Common myeloid progenitor, CD34-positive (primary cell): Measurements from ENCODE around the gene PAGE2B. TPM values are rescaled to one million over a fixed set of nuclear protein-coding genes. Genes with fewer than 3 reads are reported as not detected.

ENCODE experiments used
- CTCF ChIA-PET: fragments of 350-600 bp; sonication (Branson Sonifier 250); formaldehyde crosslinking; loops from one replicate; lab custom pipeline; 2021; ENCODE audit warnings: antibody characterized with exemption; lab: Charles Lee
- POLR2A ChIA-PET: fragments of 350-600 bp; sonication (Branson Sonifier 250); formaldehyde crosslinking; loops from one replicate; lab custom pipeline; 2021; ENCODE audit warnings: antibody characterized with exemption; lab: Charles Lee
- DNase-seq, 3 donors: peaks; one replicate each; pipeline versions ENCODE4 v3.0.0 to v3.0.0-alpha.2; 2013
- H3K27ac ChIP-seq, 2 experiments: 1 replicate in 1 of 2; 2 replicates in 1 of 2; pipeline ENCODE4 v1.7.0; 2013; ENCODE audit warnings: inconsistent platforms in 2 of 2, low read length in 2 of 2, mild to moderate bottlenecking in 2 of 2, low read depth in 1 of 2, moderate library complexity in 1 of 2; ENCODE audit not compliant: severe bottlenecking in 2 of 2, insufficient read depth in 1 of 2, poor library complexity in 1 of 2
- H3K27me3 ChIP-seq, 5 experiments: replicated peaks in 2 of 5; 1 replicate in 3 of 5; 2 replicates in 2 of 5; pipeline versions ENCODE4 v1.6.1 to v1.7.0; 2013; ENCODE audit warnings: low read length in 4 of 5, mild to moderate bottlenecking in 2 of 5, moderate library complexity in 2 of 5, inconsistent platforms in 1 of 5; ENCODE audit not compliant: insufficient read depth in 5 of 5, control insufficient read depth in 4 of 5
- H3K36me3 ChIP-seq, 4 experiments: 1 replicate in 2 of 4; 2 replicates in 2 of 4; pipeline versions ENCODE4 v1.6.1 to v1.7.0; 2013; ENCODE audit warnings: low read length in 3 of 4, control low read depth in 1 of 4, mild to moderate bottlenecking in 1 of 4; ENCODE audit not compliant: control insufficient read depth in 4 of 4, insufficient read depth in 4 of 4
- H3K4me1 ChIP-seq, 4 experiments: 1 replicate in 3 of 4; 2 replicates in 1 of 4; pipeline versions ENCODE4 v1.6.1 to v1.7.1; 2013; ENCODE audit warnings: low read length in 3 of 4, mild to moderate bottlenecking in 3 of 4, control low read depth in 1 of 4, inconsistent platforms in 1 of 4, moderate library complexity in 1 of 4; ENCODE audit not compliant: control insufficient read depth in 4 of 4, insufficient read depth in 4 of 4; ENCODE audit errors: control extremely low read depth in 1 of 4
- H3K4me3 ChIP-seq, 7 experiments: 1 replicate in 4 of 7; 2 replicates in 3 of 7; pipeline versions ENCODE4 v1.5.1 to v1.7.0; 2013; ENCODE audit warnings: mild to moderate bottlenecking in 7 of 7, low read length in 6 of 7, moderate library complexity in 6 of 7, inconsistent platforms in 2 of 7, low read depth in 2 of 7, control low read depth in 1 of 7; ENCODE audit not compliant: insufficient read depth in 4 of 7, control insufficient read depth in 1 of 7; ENCODE audit errors: extremely low read depth in 1 of 7
- H3K9me3 ChIP-seq, 5 experiments: 1 replicate in 4 of 5; 2 replicates in 1 of 5; pipeline versions ENCODE4 v1.6.1 to v1.7.1; 2013; ENCODE audit warnings: low read length in 4 of 5, mild to moderate bottlenecking in 2 of 5, inconsistent platforms in 1 of 5, low read depth in 1 of 5, moderate library complexity in 1 of 5; ENCODE audit not compliant: control insufficient read depth in 4 of 5, insufficient read depth in 2 of 5; ENCODE audit errors: control extremely low read depth in 1 of 5
- WGBS: methylation state at CpG from one replicate; pipeline ENCODE4 v1.1.5; 2013; ENCODE audit not compliant: insufficient coverage; 5-methylcytosine and 5-hydroxymethylcytosine counted together
- polyA plus RNA-seq: library from polyadenylated mRNA; unstranded; fragments of 120-200 nt; gene quantifications from one replicate; pipeline ENCODE4 v1.2.1, GENCODE V29; 2013

Gene PAGE2B
- not detected for polyA plus RNA-seq

- DNase-seq: no peak
- Histone ChIP-seq H3K4me1 (no peaks in the 10 kb centered on the region), H3K4me3 (no peak within 1 kb of the TSS), H3K27me3 (no peaks in the 10 kb centered on the region), H3K27ac (no peak within 1 kb of the TSS), H3K9me3 (no peaks in the 10 kb centered on the region), H3K36me3 (no peaks in the 10 kb centered on the region)
- CTCF ChIA-PET: no interaction called here
- WGBS: 86% methylated on average over 34 of the region's 36 CpGs
- POLR2A ChIA-PET: no interaction called here
These were observed at the start of gene PAGE2B for GRCh38 chrX:55074851-55075467. PAGE2B (plus strand) TSS chrX:55075030; CDS start chrX:55076042, 1,012 bp downstream.

GRCh38 chrX:55026143-55026542, 48.7 kb upstream of the PAGE2B start:
- POLR2A ChIA-PET: no interaction called here
- Histone ChIP-seq H3K9me3 (no peaks in the 10 kb centered on the region), H3K36me3 (no peaks in the 10 kb centered on the region), H3K4me1 (no peaks in the 10 kb centered on the region), H3K4me3 (no peak overlapping the region), H3K27me3 (peaks cover 0 to 5% (median 0%) of the 10 kb centered on the region in 5 experiments), H3K27ac (no peak overlapping the region)
- CTCF ChIA-PET: no interaction called here
- no peak for DNase-seq

GRCh38 chrX:55026840-55027239, 48.0 kb upstream of the PAGE2B start:
- WGBS: 75% methylated on average over 2 of the region's 2 CpGs
- Histone ChIP-seq H3K27ac (no peak overlapping the region), H3K4me3 (no peak overlapping the region), H3K27me3 (peaks cover 0 to 5% (median 0%) of the 10 kb centered on the region in 5 experiments), H3K9me3 (no peaks in the 10 kb centered on the region), H3K4me1 (no peaks in the 10 kb centered on the region), H3K36me3 (no peaks in the 10 kb centered on the region)
- ChIA-PET POLR2A (no interaction called here), CTCF (no interaction called here)
- DNase-seq: no peak

GRCh38 chrX:55028040-55028439, 46.8 kb upstream of the PAGE2B start:
- CTCF ChIA-PET: no interaction called here
- no peaks in the 10 kb centered on the region for H3K36me3 ChIP-seq
- H3K4me3 ChIP-seq: no peak overlapping the region
- no peaks in the 10 kb centered on the region for H3K4me1 ChIP-seq
- DNase-seq: peak in 2 of 3 donors; percentile 15 to 28
- no peak overlapping the region for H3K27ac ChIP-seq
- POLR2A ChIA-PET: no interaction called here
- no CpG with 5 or more reads among the region's 4 CpGs for WGBS
- no peaks in the 10 kb centered on the region for H3K9me3 ChIP-seq
- peaks cover 0 to 5% (median 0%) of the 10 kb centered on the region in 5 experiments for H3K27me3 ChIP-seq

- Histone ChIP-seq H3K4me3 (no peak overlapping the region), H3K27ac (no peak overlapping the region), H3K4me1 (no peaks in the 10 kb centered on the region), H3K9me3 (no peaks in the 10 kb centered on the region), H3K27me3 (peaks cover 0 to 5% (median 0%) of the 10 kb centered on the region in 5 experiments), H3K36me3 (no peaks in the 10 kb centered on the region)
- POLR2A ChIA-PET: no interaction called here
- no peak for DNase-seq
- CTCF ChIA-PET: no interaction called here
These were observed 46.2 kb upstream of the PAGE2B start for GRCh38 chrX:55028611-55029010.

- Histone ChIP-seq H3K27me3 (peaks cover 0 to 5% (median 0%) of the 10 kb centered on the region in 5 experiments), H3K27ac (no peak overlapping the region), H3K36me3 (no peaks in the 10 kb centered on the region), H3K4me1 (no peaks in the 10 kb centered on the region), H3K4me3 (no peak overlapping the region), H3K9me3 (no peaks in the 10 kb centered on the region)
- ChIA-PET CTCF (no interaction called here), POLR2A (no interaction called here)
- DNase-seq: no peak
- WGBS: 63% methylated on average over 2 of the region's 2 CpGs
These were observed 45.5 kb upstream of the PAGE2B start for GRCh38 chrX:55029291-55029690.

- ChIA-PET CTCF (no interaction called here), POLR2A (no interaction called here)
- Histone ChIP-seq H3K4me3 (no peak within 1 kb of the TSS), H3K9me3 (no peaks in the 10 kb centered on the region), H3K4me1 (no peaks in the 10 kb centered on the region), H3K27me3 (peaks cover 0 to 5% (median 0%) of the 10 kb centered on the region in 5 experiments), H3K27ac (peak within 1 kb of the TSS in 1 of 2 experiments; percentile 49), H3K36me3 (no peaks in the 10 kb centered on the region)
- 79% methylated on average over 7 of the region's 7 CpGs for WGBS
- DNase-seq: no peak
These were observed 44.3 kb upstream of the PAGE2B start, which contains the start of gene ALAS2 for GRCh38 chrX:55030271-55031205. ALAS2 (minus strand) TSS chrX:55030977; CDS start chrX:55026000, 4,977 bp downstream.
